ENCODE results near the gene AP4E1. TPM values are rescaled to one million over a fixed set of nuclear protein-coding genes. Genes with fewer than 3 reads are reported as not detected.

Gene AP4E1
- total RNA-seq, 1 donor from 2014 or later: 10.1 TPM

DNA sequence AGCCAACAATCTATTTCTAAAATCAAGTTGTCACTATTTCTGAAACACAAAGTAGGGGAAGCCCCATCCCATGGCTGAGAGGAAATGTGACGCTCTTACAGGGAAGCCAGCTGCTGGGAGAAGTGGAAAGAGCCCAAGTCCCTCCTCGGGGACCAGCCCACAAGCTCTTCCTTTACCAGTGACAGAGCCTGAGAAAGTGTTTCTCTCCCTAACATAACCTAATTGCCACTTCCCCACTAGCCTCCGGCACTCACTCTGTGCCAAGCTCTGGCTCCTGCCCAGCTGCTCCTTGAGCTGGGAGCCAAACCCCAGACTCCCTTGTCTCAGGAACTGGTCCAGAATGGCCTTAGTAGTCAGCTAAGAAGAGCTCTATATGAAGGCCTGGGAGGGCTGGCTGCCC is 143.3 kb downstream of the AP4E1 start:
- H3K4me3 Mint-ChIP-seq: no peak overlapping the region
- H3K27ac Mint-ChIP-seq: no peak overlapping the region
- H3K9me3 Mint-ChIP-seq: no peaks in the 10 kb centered on the region
- TF ChIP-seq, protein P1, sequence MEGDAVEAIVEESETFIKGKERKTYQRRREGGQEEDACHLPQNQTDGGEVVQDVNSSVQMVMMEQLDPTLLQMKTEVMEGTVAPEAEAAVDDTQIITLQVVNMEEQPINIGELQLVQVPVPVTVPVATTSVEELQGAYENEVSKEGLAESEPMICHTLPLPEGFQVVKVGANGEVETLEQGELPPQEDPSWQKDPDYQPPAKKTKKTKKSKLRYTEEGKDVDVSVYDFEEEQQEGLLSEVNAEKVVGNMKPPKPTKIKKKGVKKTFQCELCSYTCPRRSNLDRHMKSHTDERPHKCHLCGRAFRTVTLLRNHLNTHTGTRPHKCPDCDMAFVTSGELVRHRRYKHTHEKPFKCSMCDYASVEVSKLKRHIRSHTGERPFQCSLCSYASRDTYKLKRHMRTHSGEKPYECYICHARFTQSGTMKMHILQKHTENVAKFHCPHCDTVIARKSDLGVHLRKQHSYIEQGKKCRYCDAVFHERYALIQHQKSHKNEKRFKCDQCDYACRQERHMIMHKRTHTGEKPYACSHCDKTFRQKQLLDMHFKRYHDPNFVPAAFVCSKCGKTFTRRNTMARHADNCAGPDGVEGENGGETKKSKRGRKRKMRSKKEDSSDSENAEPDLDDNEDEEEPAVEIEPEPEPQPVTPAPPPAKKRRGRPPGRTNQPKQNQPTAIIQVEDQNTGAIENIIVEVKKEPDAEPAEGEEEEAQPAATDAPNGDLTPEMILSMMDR (conservative IDR thresholded peaks at IDR 0.05): no peak
- H3K27me3 Mint-ChIP-seq: no peaks in the 10 kb centered on the region
- peaks cover 7% of the 10 kb centered on the region for H3K4me1 Mint-ChIP-seq (ENCODE audit: unreplicated experiment)
- no peaks in the 10 kb centered on the region for H3K36me3 Mint-ChIP-seq
- no peak for DNase-seq (ENCODE audit: extremely low spot score, unreplicated experiment)

DNA sequence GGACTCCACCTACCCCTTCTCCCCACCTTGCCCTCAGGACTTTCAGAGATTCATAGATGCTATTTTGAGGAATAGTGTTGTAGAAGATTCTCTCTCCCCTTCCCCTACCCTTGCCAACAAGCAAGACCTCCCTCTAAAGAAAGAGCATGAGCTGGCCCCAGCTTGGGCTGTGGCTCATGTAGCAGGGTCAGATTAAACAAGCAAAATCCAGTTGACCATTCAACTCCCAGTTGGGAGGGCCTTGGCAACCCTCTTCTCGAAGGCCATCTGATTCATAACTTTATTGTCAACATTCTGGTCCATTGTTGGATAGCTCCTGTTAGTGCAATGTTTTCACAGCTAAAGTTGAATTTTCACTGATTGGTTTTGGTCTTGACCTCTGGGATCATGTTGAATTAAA is 145.1 kb downstream of the AP4E1 start:
- H3K36me3 Mint-ChIP-seq: no peaks in the 10 kb centered on the region
- no peak overlapping the region for H3K4me3 Mint-ChIP-seq
- H3K27me3 Mint-ChIP-seq: peaks cover 2% of the 10 kb centered on the region
- H3K27ac Mint-ChIP-seq: no peak overlapping the region
- no peak for DNase-seq (ENCODE audit: extremely low spot score, unreplicated experiment)
- TF ChIP-seq, protein P1 (conservative IDR thresholded peaks at IDR 0.05): no peak
- no peaks in the 10 kb centered on the region for H3K9me3 Mint-ChIP-seq
- no peaks in the 10 kb centered on the region for H3K4me1 Mint-ChIP-seq (ENCODE audit: unreplicated experiment)

GRCh38 chr15:51054535-51054934 is 146.1 kb downstream of the AP4E1 start:
- H3K36me3 Mint-ChIP-seq: no peaks in the 10 kb centered on the region
- H3K4me1 Mint-ChIP-seq (ENCODE audit: unreplicated experiment): no peaks in the 10 kb centered on the region
- TF ChIP-seq, protein P1 (conservative IDR thresholded peaks at IDR 0.05): no peak
- H3K27ac Mint-ChIP-seq: no peak overlapping the region
- DNase-seq (ENCODE audit: extremely low spot score, unreplicated experiment): no peak
- H3K27me3 Mint-ChIP-seq: peaks cover 3% of the 10 kb centered on the region
- H3K4me3 Mint-ChIP-seq: no peak overlapping the region
- H3K9me3 Mint-ChIP-seq: no peaks in the 10 kb centered on the region

Other genes starting within 250 kb of the AP4E1 start
- gene TRPM7, start 221.9 kb upstream of the AP4E1 start, total RNA-seq (ENCODE audit: low replicate concordance): 39.0 and 43.6 TPM in 2 replicates
- gene SPPL2A, start 143.0 kb upstream of the AP4E1 start, total RNA-seq (ENCODE audit: low replicate concordance): 72.4 and 86.3 TPM in 2 replicates
- gene TNFAIP8L3, start 186.2 kb downstream of the AP4E1 start, total RNA-seq (ENCODE audit: low replicate concordance): 8.2 and 16.9 TPM in 2 replicates

Measured in type B pancreatic cell (in vitro differentiated cells).